Common myeloid progenitor, CD34-positive (primary cell): ENCODE measurements around the gene RRP1B.

Experiments used
- CTCF ChIA-PET: fragments of 350-600 bp; sonication (Branson Sonifier 250); formaldehyde crosslinking; loops from one replicate; lab custom pipeline; 2021; ENCODE audit warnings: antibody characterized with exemption; lab: Charles Lee
- POLR2A ChIA-PET: fragments of 350-600 bp; sonication (Branson Sonifier 250); formaldehyde crosslinking; loops from one replicate; lab custom pipeline; 2021; ENCODE audit warnings: antibody characterized with exemption; lab: Charles Lee
- DNase-seq, 3 donors: peaks; one replicate each; pipeline versions ENCODE4 v3.0.0 to v3.0.0-alpha.2; 2013
- H3K27ac ChIP-seq, 2 experiments: 1 replicate in 1 of 2; 2 replicates in 1 of 2; pipeline ENCODE4 v1.7.0; 2013; ENCODE audit warnings: inconsistent platforms in 2 of 2, low read length in 2 of 2, mild to moderate bottlenecking in 2 of 2, low read depth in 1 of 2, moderate library complexity in 1 of 2; ENCODE audit not compliant: severe bottlenecking in 2 of 2, insufficient read depth in 1 of 2, poor library complexity in 1 of 2
- H3K27me3 ChIP-seq, 5 experiments: replicated peaks in 2 of 5; 1 replicate in 3 of 5; 2 replicates in 2 of 5; pipeline versions ENCODE4 v1.6.1 to v1.7.0; 2013; ENCODE audit warnings: low read length in 4 of 5, mild to moderate bottlenecking in 2 of 5, moderate library complexity in 2 of 5, inconsistent platforms in 1 of 5; ENCODE audit not compliant: insufficient read depth in 5 of 5, control insufficient read depth in 4 of 5
- H3K36me3 ChIP-seq, 4 experiments: 1 replicate in 2 of 4; 2 replicates in 2 of 4; pipeline versions ENCODE4 v1.6.1 to v1.7.0; 2013; ENCODE audit warnings: low read length in 3 of 4, control low read depth in 1 of 4, mild to moderate bottlenecking in 1 of 4; ENCODE audit not compliant: control insufficient read depth in 4 of 4, insufficient read depth in 4 of 4
- H3K4me1 ChIP-seq, 4 experiments: 1 replicate in 3 of 4; 2 replicates in 1 of 4; pipeline versions ENCODE4 v1.6.1 to v1.7.1; 2013; ENCODE audit warnings: low read length in 3 of 4, mild to moderate bottlenecking in 3 of 4, control low read depth in 1 of 4, inconsistent platforms in 1 of 4, moderate library complexity in 1 of 4; ENCODE audit not compliant: control insufficient read depth in 4 of 4, insufficient read depth in 4 of 4; ENCODE audit errors: control extremely low read depth in 1 of 4
- H3K4me3 ChIP-seq, 7 experiments: 1 replicate in 4 of 7; 2 replicates in 3 of 7; pipeline versions ENCODE4 v1.5.1 to v1.7.0; 2013; ENCODE audit warnings: mild to moderate bottlenecking in 7 of 7, low read length in 6 of 7, moderate library complexity in 6 of 7, inconsistent platforms in 2 of 7, low read depth in 2 of 7, control low read depth in 1 of 7; ENCODE audit not compliant: insufficient read depth in 4 of 7, control insufficient read depth in 1 of 7; ENCODE audit errors: extremely low read depth in 1 of 7
- H3K9me3 ChIP-seq, 5 experiments: 1 replicate in 4 of 5; 2 replicates in 1 of 5; pipeline versions ENCODE4 v1.6.1 to v1.7.1; 2013; ENCODE audit warnings: low read length in 4 of 5, mild to moderate bottlenecking in 2 of 5, inconsistent platforms in 1 of 5, low read depth in 1 of 5, moderate library complexity in 1 of 5; ENCODE audit not compliant: control insufficient read depth in 4 of 5, insufficient read depth in 2 of 5; ENCODE audit errors: control extremely low read depth in 1 of 5
- WGBS: methylation state at CpG from one replicate; pipeline ENCODE4 v1.1.5; 2013; ENCODE audit not compliant: insufficient coverage; 5-methylcytosine and 5-hydroxymethylcytosine counted together

Gene RRP1B

GRCh38 chr21:43731891-43732711 is 72.7 kb downstream of the RRP1B start:
- no peak overlapping the region for H3K4me3 ChIP-seq
- H3K36me3 ChIP-seq = peaks cover 0 to 31% (median 3%) of the 10 kb centered on the region in 4 experiments
- H3K4me1 ChIP-seq = peaks cover 0 to 47% (median 23%) of the 10 kb centered on the region in 4 experiments
- no peak for DNase-seq
- no peaks in the 10 kb centered on the region for H3K27me3 ChIP-seq
- ChIA-PET CTCF (interaction anchor here (0.8 kb wide), 1 partner anchor 27 kb away, joined by 3 read pairs; no protein-coding TSS in a partner anchor), POLR2A (no interaction called here)
- no peak overlapping the region for H3K27ac ChIP-seq
- no peaks in the 10 kb centered on the region for H3K9me3 ChIP-seq
- 95% methylated on average over 18 of the region's 23 CpGs for WGBS

GRCh38 chr21:43733060-43733459 is 73.7 kb downstream of the RRP1B start:
- no peak for DNase-seq
- H3K9me3 ChIP-seq = no peaks in the 10 kb centered on the region
- no peak overlapping the region for H3K4me3 ChIP-seq
- CTCF ChIA-PET = interaction anchor here (0.8 kb wide), 1 partner anchor 26 kb away, joined by 3 read pairs; no protein-coding TSS in a partner anchor
- no peaks in the 10 kb centered on the region for H3K27me3 ChIP-seq
- POLR2A ChIA-PET = interaction anchor here (0.6 kb wide), 1 partner anchor 97 kb away, joined by 3 read pairs; no protein-coding TSS in a partner anchor
- H3K4me1 ChIP-seq = peaks cover 0 to 37% (median 14%) of the 10 kb centered on the region in 4 experiments
- WGBS = no CpG with 5 or more reads among the region's 10 CpGs
- H3K27ac ChIP-seq = no peak overlapping the region
- H3K36me3 ChIP-seq = peaks cover 0 to 38% (median 3%) of the 10 kb centered on the region in 4 experiments

- ChIA-PET CTCF (no interaction called here), POLR2A (interaction anchor here (0.5 kb wide), 1 partner anchor 225 kb away, joined by 5 read pairs; no protein-coding TSS in a partner anchor)
- Histone ChIP-seq H3K4me1 (peaks cover 0 to 32% (median 8%) of the 10 kb centered on the region in 4 experiments), H3K27me3 (no peaks in the 10 kb centered on the region), H3K36me3 (peaks cover 0 to 41% (median 3%) of the 10 kb centered on the region in 4 experiments), H3K4me3 (no peak overlapping the region), H3K9me3 (no peaks in the 10 kb centered on the region), H3K27ac (no peak overlapping the region)
- 92% methylated on average over 11 of the region's 15 CpGs for WGBS
- no peak for DNase-seq
These were observed 74.2 kb downstream of the RRP1B start for GRCh38 chr21:43733529-43734071.

- Histone ChIP-seq H3K4me1 (peaks cover 0 to 28% (median 3%) of the 10 kb centered on the region in 4 experiments), H3K9me3 (no peaks in the 10 kb centered on the region), H3K27ac (no peak overlapping the region), H3K27me3 (no peaks in the 10 kb centered on the region), H3K4me3 (no peak overlapping the region), H3K36me3 (peaks cover 0 to 41% (median 3%) of the 10 kb centered on the region in 4 experiments)
- no peak for DNase-seq
- ChIA-PET POLR2A (interaction anchor here (0.5 kb wide), 1 partner anchor 225 kb away, joined by 5 read pairs; no protein-coding TSS in a partner anchor), CTCF (no interaction called here)
- whole genome bisulfite sequencing = 94% methylated on average over 21 of the region's 25 CpGs
These were observed 75.0 kb downstream of the RRP1B start for GRCh38 chr21:43734131-43734927.

- Histone ChIP-seq H3K36me3 (peaks cover 0 to 41% (median 3%) of the 10 kb centered on the region in 4 experiments), H3K27me3 (no peaks in the 10 kb centered on the region), H3K4me1 (peaks cover 0 to 28% (median 3%) of the 10 kb centered on the region in 4 experiments), H3K4me3 (no peak overlapping the region), H3K9me3 (no peaks in the 10 kb centered on the region), H3K27ac (no peak overlapping the region)
- POLR2A ChIA-PET = no interaction called here
- CTCF ChIA-PET = no interaction called here
- whole genome bisulfite sequencing = 81% methylated on average over 4 of the region's 9 CpGs
- no peak for DNase-seq
These were observed 75.5 kb downstream of the RRP1B start for GRCh38 chr21:43734928-43735229.

- WGBS = 96% methylated on average over 19 of the region's 22 CpGs
- peaks cover 0 to 41% (median 3%) of the 10 kb centered on the region in 4 experiments for H3K36me3 ChIP-seq
- H3K4me1 ChIP-seq = peaks cover 0 to 29% (median 6%) of the 10 kb centered on the region in 4 experiments
- H3K4me3 ChIP-seq = no peak overlapping the region
- no peak for DNase-seq
- POLR2A ChIA-PET = interaction anchor here (0.6 kb wide), 1 partner anchor 11 kb away, joined by 4 read pairs; no protein-coding TSS in a partner anchor
- CTCF ChIA-PET = no interaction called here
- no peaks in the 10 kb centered on the region for H3K27me3 ChIP-seq
- no peaks in the 10 kb centered on the region for H3K9me3 ChIP-seq
- no peak overlapping the region for H3K27ac ChIP-seq
These were observed 76.1 kb downstream of the RRP1B start for GRCh38 chr21:43735236-43736091.
